ENCODE results near the gene SLC35F6. TPM values are rescaled to one million over a fixed set of nuclear protein-coding genes. Genes with fewer than 3 reads are reported as not detected.
A peak's percentile ranks its signal among the peaks of the same experiment; 100 is the strongest.

The SLC35F6 gene
- total RNA-seq, 1 donor: 80.8 TPM

DNA sequence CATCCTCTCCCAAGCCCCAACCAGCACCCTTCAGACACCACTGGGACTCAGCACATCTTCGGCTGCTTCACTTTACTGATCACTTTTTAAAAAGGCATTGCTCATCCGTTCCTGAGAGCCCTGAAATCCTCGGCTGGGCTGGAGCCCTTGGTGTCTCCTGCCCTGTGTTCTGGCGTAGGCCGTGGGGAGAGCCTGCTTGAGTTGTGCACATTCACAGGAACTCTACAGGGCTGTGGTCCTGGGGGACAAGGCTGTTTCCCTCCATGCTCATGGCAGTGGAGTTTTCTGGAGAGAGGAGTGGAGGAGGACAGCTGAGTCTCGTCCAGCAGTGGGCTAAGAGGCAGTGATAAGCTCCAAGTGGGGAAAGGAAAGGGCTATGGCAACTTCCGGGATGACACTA lies 37.7 kb downstream of the SLC35F6 start:
- no peak overlapping the region for H3K4me3 ChIP-seq (ENCODE audit: low read depth, low read length)
- TF ChIP-seq, protein P1, sequence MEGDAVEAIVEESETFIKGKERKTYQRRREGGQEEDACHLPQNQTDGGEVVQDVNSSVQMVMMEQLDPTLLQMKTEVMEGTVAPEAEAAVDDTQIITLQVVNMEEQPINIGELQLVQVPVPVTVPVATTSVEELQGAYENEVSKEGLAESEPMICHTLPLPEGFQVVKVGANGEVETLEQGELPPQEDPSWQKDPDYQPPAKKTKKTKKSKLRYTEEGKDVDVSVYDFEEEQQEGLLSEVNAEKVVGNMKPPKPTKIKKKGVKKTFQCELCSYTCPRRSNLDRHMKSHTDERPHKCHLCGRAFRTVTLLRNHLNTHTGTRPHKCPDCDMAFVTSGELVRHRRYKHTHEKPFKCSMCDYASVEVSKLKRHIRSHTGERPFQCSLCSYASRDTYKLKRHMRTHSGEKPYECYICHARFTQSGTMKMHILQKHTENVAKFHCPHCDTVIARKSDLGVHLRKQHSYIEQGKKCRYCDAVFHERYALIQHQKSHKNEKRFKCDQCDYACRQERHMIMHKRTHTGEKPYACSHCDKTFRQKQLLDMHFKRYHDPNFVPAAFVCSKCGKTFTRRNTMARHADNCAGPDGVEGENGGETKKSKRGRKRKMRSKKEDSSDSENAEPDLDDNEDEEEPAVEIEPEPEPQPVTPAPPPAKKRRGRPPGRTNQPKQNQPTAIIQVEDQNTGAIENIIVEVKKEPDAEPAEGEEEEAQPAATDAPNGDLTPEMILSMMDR (IDR thresholded peaks at IDR 0.05; ENCODE audit: insufficient read depth, low read length): no peak

DNA sequence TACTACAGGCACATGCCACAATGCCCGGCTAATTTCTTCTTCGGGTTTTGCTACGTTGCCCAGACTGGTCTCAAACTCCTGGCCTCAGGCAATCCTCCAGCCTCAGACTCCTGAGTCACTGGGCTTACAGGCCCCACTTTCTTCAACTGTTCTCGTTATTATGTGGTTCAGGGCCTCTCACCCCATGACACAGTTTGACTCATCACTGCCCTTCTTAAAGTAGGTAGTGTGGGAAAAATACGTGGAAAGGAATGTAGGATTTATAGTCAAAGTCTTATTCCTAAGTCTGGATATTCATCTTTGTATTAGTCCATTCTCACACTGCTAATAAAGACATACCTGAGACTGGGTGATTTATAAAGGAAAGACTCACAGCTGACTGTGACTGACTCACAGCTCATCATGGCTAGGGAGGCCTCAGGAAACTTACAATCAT lies 41.2 kb downstream of the SLC35F6 start:
- TF ChIP-seq, protein P1 (IDR thresholded peaks at IDR 0.05; ENCODE audit: insufficient read depth, low read length): no peak
- DNase-seq (ENCODE audit: low read depth): peak; percentile 35
- H3K4me3 ChIP-seq (ENCODE audit: low read depth, low read length): no peak overlapping the region

More for the DNA sequence above, 37.7 kb downstream of the SLC35F6 start:
- DNase-seq (ENCODE audit: low read depth): no peak

DNA sequence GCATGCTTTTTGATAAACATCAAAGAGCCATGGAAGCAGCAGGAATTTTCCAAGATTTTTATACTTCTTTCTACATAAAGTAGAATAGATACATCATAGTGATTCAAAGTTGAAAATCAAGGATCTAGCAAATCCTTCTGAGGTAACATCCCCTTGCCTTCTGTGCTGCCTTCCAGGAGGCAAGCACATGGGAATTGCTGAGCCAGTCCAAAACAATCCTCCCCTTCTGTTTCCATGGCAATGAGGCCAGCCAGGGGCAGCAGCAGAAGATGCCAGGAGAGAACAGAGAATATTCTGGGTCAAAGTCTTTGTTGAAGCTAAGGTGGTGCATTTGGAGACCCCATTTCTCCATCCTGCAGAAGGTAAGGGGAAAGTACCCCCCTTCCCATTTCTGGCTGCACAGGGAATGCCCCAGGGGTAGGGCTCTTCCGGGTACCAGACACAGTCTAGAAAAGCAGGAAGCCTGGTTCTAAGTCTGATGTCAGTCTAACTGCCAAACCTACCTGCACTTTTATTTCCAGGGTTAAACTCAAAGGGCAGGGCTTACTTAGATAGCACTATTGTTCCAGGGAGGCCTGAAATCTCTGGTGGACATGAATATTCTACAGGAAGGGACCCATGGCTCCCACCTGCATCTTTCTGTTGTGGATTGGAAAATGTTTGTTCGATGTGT lies 43.8 kb downstream of the SLC35F6 start:
- H3K4me3 ChIP-seq (ENCODE audit: low read depth, low read length): no peak overlapping the region
- TF ChIP-seq, protein P1 (IDR thresholded peaks at IDR 0.05; ENCODE audit: insufficient read depth, low read length): no peak
- DNase-seq (ENCODE audit: low read depth): peak; percentile 31

DNA sequence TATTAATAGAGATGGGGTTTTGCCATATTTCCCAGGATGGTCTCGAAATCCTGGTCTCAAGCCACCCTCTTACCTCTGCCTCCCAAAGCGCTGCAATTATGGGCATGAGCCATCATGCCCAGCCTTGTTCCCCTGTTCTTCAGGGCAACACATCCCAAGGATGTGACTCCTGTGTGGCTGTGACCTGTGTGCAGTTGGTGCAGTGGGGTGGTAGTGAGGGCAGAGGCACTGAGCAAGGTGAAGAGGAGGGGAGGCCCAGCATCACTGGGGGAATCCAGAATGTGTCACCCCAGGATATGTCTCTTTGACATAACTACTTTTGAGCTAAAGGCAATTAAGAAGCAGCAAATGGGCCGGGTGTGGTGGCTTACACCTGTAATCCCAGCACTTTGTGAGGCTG lies 45.1 kb downstream of the SLC35F6 start:
- TF ChIP-seq, protein P1 (IDR thresholded peaks at IDR 0.05; ENCODE audit: insufficient read depth, low read length): no peak
- no peak for DNase-seq (ENCODE audit: low read depth)

DNA sequence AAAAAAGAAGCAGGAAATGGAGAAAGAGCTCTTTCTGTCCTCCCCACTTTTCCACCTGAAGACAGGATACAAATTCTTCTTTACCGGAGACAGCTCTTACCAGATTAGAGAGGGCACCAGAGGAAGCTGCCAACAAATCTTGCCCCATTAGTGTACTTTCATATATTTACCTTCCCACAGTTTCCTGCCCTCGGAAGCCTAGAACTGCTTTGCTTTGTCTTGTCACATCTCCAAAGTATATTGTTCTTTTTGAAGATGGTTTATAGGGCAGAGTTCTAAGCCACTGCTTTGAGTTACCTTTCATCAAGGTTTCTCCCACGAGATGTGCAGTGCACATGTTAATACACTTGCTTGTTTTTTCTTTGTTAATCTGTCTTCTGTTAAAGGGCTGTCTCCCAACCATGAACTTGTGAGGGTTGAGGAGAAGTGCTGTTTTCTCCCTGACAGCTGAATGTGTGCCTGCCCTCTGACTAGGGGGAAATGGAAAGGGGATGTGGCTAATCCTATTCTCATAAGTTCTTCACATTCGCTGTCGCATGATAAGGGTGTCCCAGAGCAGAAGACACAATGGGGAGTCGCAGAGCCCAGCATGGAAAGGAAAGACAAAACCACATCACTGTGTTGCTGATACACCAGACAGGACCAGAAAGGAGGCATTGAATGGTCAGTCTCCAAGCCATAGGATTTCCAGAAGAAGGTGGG lies 45.9 kb downstream of the SLC35F6 start:
- no peak for DNase-seq (ENCODE audit: low read depth)
- TF ChIP-seq, protein P1 (IDR thresholded peaks at IDR 0.05; ENCODE audit: insufficient read depth, low read length): no peak
- H3K4me3 ChIP-seq (ENCODE audit: low read depth, low read length): no peak overlapping the region

More for the DNA sequence above, 45.1 kb downstream of the SLC35F6 start:
- H3K4me3 ChIP-seq (ENCODE audit: low read depth, low read length): no peak overlapping the region

DNA sequence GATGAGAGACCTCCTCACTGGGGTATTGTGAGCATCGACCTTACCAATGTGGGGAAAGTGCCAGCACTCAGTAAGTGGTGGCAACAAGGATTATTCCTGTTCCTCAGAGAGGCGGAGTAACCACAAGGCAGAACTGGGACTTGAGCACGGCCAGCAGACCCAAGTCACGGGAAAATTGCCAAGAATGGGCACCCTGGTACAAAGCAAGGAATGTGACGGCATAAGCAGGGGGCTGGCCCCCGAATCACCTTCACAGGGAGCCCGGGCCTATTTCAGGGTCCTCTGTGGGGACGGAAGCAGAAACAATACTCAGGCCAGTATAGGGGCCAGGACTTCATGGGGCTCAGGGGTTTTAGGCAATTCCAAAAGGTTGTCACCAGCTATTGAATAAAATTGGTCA lies 47.2 kb downstream of the SLC35F6 start:
- DNase-seq (ENCODE audit: low read depth): no peak
- TF ChIP-seq, protein P1 (IDR thresholded peaks at IDR 0.05; ENCODE audit: insufficient read depth, low read length): no peak
- H3K4me3 ChIP-seq (ENCODE audit: low read depth, low read length): no peak overlapping the region

Measured in fibroblast of the aortic adventitia (primary cell).